Neural cell (in vitro differentiated cells): ENCODE measurements around the gene BRIP1. TPM values are rescaled to one million over a fixed set of nuclear protein-coding genes. Genes with fewer than 3 reads are reported as not detected.

Experiments used
- H2AFZ ChIP-seq: fragments of 200-600, 300-800 bp; sonication (generic), shearing (Covaris generic); 2 replicates; pipeline ENCODE4 v1.6.0; 2014; ENCODE audit warnings: low read depth, mild to moderate bottlenecking, antibody characterized with exemption, low read length, moderate library complexity
- H3F3A ChIP-seq: fragments of 200-600 bp; shearing (Covaris generic); 2 replicates; pipeline ENCODE4 v1.6.1; 2016; ENCODE audit warnings: mild to moderate bottlenecking, moderate library complexity, mixed read lengths, antibody characterized with exemption, low read length; ENCODE audit not compliant: insufficient read depth, poor library complexity, severe bottlenecking
- H3K27ac ChIP-seq: fragments of 200-600, 300-800 bp; sonication (generic), shearing (Covaris generic); 2 replicates; pipeline ENCODE4 v1.5.1; 2014; ENCODE audit warnings: mild to moderate bottlenecking, low read length, moderate library complexity
- H3K27me3 ChIP-seq: fragments of 300-800, 200-600 bp; sonication (generic), shearing (Covaris generic); 2 replicates; pipeline ENCODE4 v1.6.0; 2014; ENCODE audit warnings: mild to moderate bottlenecking, low read depth, low read length, moderate library complexity; ENCODE audit not compliant: insufficient read depth
- H3K36me3 ChIP-seq: fragments of 300-800, 200-600 bp; sonication (generic), shearing (Covaris generic); 2 replicates; pipeline ENCODE4 v1.5.1; 2014; ENCODE audit warnings: mild to moderate bottlenecking, antibody characterized with exemption, low read length, moderate library complexity; ENCODE audit not compliant: insufficient read depth
- H3K4me2 ChIP-seq: fragments of 300-800, 200-600 bp; sonication (generic), shearing (Covaris generic); 2 replicates; pipeline ENCODE4 v1.6.0; 2014; ENCODE audit warnings: mild to moderate bottlenecking, low read length
- H3K4me3 ChIP-seq: fragments of 300-800, 200-600 bp; sonication (generic), shearing (Covaris generic); 2 replicates; pipeline ENCODE4 v1.5.1; 2014; ENCODE audit warnings: mild to moderate bottlenecking, low read length, moderate library complexity
- H3K79me2 ChIP-seq: fragments of 200-600 bp; shearing (Covaris generic); replicated peaks from 2 replicates; pipeline ENCODE4 v1.6.0; 2014; ENCODE audit warnings: mild to moderate bottlenecking, low read length, moderate library complexity; ENCODE audit not compliant: insufficient read depth
- H3K9ac ChIP-seq: fragments of 300-800, 200-600 bp; sonication (generic), shearing (Covaris generic); 2 replicates; pipeline ENCODE4 v1.6.1; 2016; ENCODE audit warnings: mild to moderate bottlenecking, low read length, mixed read lengths
- H3K9me2 ChIP-seq: fragments of 200-600 bp; shearing (Covaris generic); 2 replicates; pipeline ENCODE4 v1.6.1; 2016; ENCODE audit warnings: mild to moderate bottlenecking, low read length, mixed read lengths; ENCODE audit not compliant: insufficient read depth
- H3K9me3 ChIP-seq: fragments of 200-600, 300-800 bp; sonication (generic), shearing (Covaris generic); 2 replicates; pipeline ENCODE4 v1.6.1; 2016; ENCODE audit warnings: mild to moderate bottlenecking, mixed run types, low read length, moderate library complexity, mixed read lengths
- H4K20me1 ChIP-seq: fragments of 200-600 bp; shearing (Covaris generic); 2 replicates; pipeline ENCODE4 v1.6.1; 2016; ENCODE audit warnings: mild to moderate bottlenecking, mixed run types; ENCODE audit not compliant: insufficient read depth
- CTCF ChIP-seq: fragments of 450-650 bp; IDR thresholded peaks from 2 replicates; pipeline ENCODE4 v1.5.1; 2014; ENCODE audit warnings: antibody characterized with exemption, mild to moderate bottlenecking, moderate library complexity; ENCODE audit not compliant: poor library complexity, severe bottlenecking
- EP300 ChIP-seq: fragments of 450-650 bp; conservative IDR thresholded peaks from 2 replicates; pipeline ENCODE4 v1.6.1; 2014; ENCODE audit warnings: antibody characterized with exemption, mild to moderate bottlenecking, moderate library complexity; ENCODE audit not compliant: poor library complexity, severe bottlenecking
- EZH2 ChIP-seq: fragments of 200-600, 300-800 bp; shearing (Covaris generic), sonication (generic); IDR thresholded peaks from 2 replicates; pipeline ENCODE4 v1.6.1; 2014; ENCODE audit warnings: antibody characterized with exemption, low read length, borderline replicate concordance, mild to moderate bottlenecking; ENCODE audit not compliant: insufficient read depth, poor library complexity, severe bottlenecking
- MXI1 ChIP-seq: fragments of 450-650 bp; conservative IDR thresholded peaks from 2 replicates; pipeline ENCODE4 v1.6.1; 2014; ENCODE audit warnings: antibody characterized with exemption, mild to moderate bottlenecking; ENCODE audit not compliant: poor library complexity, severe bottlenecking
- POLR2AphosphoS5 ChIP-seq: IDR thresholded peaks from 2 replicates; pipeline ENCODE4 v1.6.1; 2012
- RAD21 ChIP-seq: fragments of 450-650 bp; conservative IDR thresholded peaks from 2 replicates; pipeline ENCODE4 v1.6.1; 2014; ENCODE audit warnings: antibody characterized with exemption, mild to moderate bottlenecking, moderate library complexity
- REST ChIP-seq: IDR thresholded peaks from 2 replicates; pipeline ENCODE4 v1.6.1; 2012; ENCODE audit warnings: borderline replicate concordance
- SMC3 ChIP-seq: fragments of 450-650 bp; conservative IDR thresholded peaks from 2 replicates; pipeline ENCODE4 v1.6.1; 2014; ENCODE audit warnings: antibody characterized with exemption, mild to moderate bottlenecking, moderate library complexity; ENCODE audit not compliant: poor library complexity
- TAF1 ChIP-seq: IDR thresholded peaks from 2 replicates; pipeline ENCODE4 v1.6.1; 2012; ENCODE audit warnings: low read depth
- polyA plus RNA-seq: library from polyadenylated mRNA; depleted of rRNA; stranded (reverse); fragments of >200 nt; gene quantifications from 2 replicates; pipeline ENCODE4 v1.2.3, GENCODE V29; 2014

BRIP1 gene
- polyA plus RNA-seq, 1 donor from 2014 or later = 0.47 TPM

GRCh38 chr17:61795546-61795945, 67.8 kb downstream of the BRIP1 start:
- Histone ChIP-seq H3K9me3 (no peaks in the 10 kb centered on the region), H3K36me3 (no peaks in the 10 kb centered on the region), H4K20me1 (no peaks in the 10 kb centered on the region), H3K9me2 (no peaks in the 10 kb centered on the region), H3K4me2 (no peak overlapping the region), H3K79me2 (no peaks in the 10 kb centered on the region), H3F3A (no peaks in the 10 kb centered on the region), H2AFZ (no peak overlapping the region), H3K27ac (no peak overlapping the region), H3K4me3 (no peak overlapping the region), H3K9ac (no peak overlapping the region), H3K27me3 (no peaks in the 10 kb centered on the region)
- no peak for TF ChIP-seq SMC3
- no peak for TF ChIP-seq RAD21
- no peak for TF ChIP-seq MXI1
- TF ChIP-seq CTCF = no peak
- TF ChIP-seq POLR2AphosphoS5 = no peak
- TF ChIP-seq TAF1 = no peak
- TF ChIP-seq REST = no peak
- TF ChIP-seq EP300 = no peak
- TF ChIP-seq EZH2 = no peak

- no peaks in the 10 kb centered on the region for H3K27me3 ChIP-seq
- H4K20me1 ChIP-seq = no peaks in the 10 kb centered on the region
- TF ChIP-seq RAD21 (no peak), CTCF (no peak), SMC3 (no peak), MXI1 (no peak), POLR2AphosphoS5 (no peak), TAF1 (no peak), EZH2 (no peak), REST (no peak), EP300 (no peak)
- no peak overlapping the region for H3K27ac ChIP-seq
- H3K4me2 ChIP-seq = no peak overlapping the region
- no peak overlapping the region for H2AFZ ChIP-seq
- no peak overlapping the region for H3K9ac ChIP-seq
- H3F3A ChIP-seq = no peaks in the 10 kb centered on the region
- H3K36me3 ChIP-seq = no peaks in the 10 kb centered on the region
- H3K4me3 ChIP-seq = no peak overlapping the region
- no peaks in the 10 kb centered on the region for H3K79me2 ChIP-seq
- H3K9me3 ChIP-seq = no peaks in the 10 kb centered on the region
- no peaks in the 10 kb centered on the region for H3K9me2 ChIP-seq
Measured at GRCh38 chr17:61794792-61795191, 68.5 kb downstream of the BRIP1 start.
